Astrocyte (in vitro differentiated cells and primary cell): Measurements from ENCODE around the gene TANGO6. TPM values are rescaled to one million over a fixed set of nuclear protein-coding genes. Genes with fewer than 3 reads are reported as not detected.
A peak's percentile ranks its signal among the peaks of the same experiment; 100 is the strongest.

Source experiments
- DNase-seq: peaks from one replicate; pipeline ENCODE4 v3.0.0-alpha.2; 2010; ENCODE audit warnings: low read depth
- FAIRE-seq: peaks from 2 replicates; lab custom pipeline; 2011; peaks lifted over from hg19 to GRCh38; lab: Jason Lieb, UNC
- H2AFZ ChIP-seq: 2 replicates; pipeline ENCODE4 v1.6.0; 2012; ENCODE audit warnings: low read depth, low read length, inconsistent platforms
- H3K27ac ChIP-seq: 2 replicates; pipeline ENCODE4 v1.5.1; 2011; ENCODE audit warnings: low read depth, low read length, inconsistent platforms
- H3K27me3 ChIP-seq: 2 replicates; pipeline ENCODE4 v1.6.0; 2011; ENCODE audit warnings: low read length, inconsistent platforms; ENCODE audit not compliant: insufficient read depth
- H3K36me3 ChIP-seq: 2 replicates; pipeline ENCODE4 v1.5.1; 2011; ENCODE audit warnings: low read length, inconsistent platforms; ENCODE audit not compliant: insufficient read depth
- H3K4me1 ChIP-seq: 2 replicates; pipeline ENCODE4 v1.5.1; 2011; ENCODE audit warnings: low read length, inconsistent platforms; ENCODE audit not compliant: insufficient read depth
- H3K4me2 ChIP-seq: 2 replicates; pipeline ENCODE4 v1.6.0; 2012; ENCODE audit warnings: low read length, inconsistent platforms
- H3K4me3 ChIP-seq: 2 replicates; pipeline ENCODE4 v1.5.1; 2011; ENCODE audit warnings: low read depth, mild to moderate bottlenecking, low read length, inconsistent platforms; ENCODE audit not compliant: insufficient read depth
- H3K79me2 ChIP-seq: 2 replicates; pipeline ENCODE4 v1.6.0; 2012; ENCODE audit warnings: mild to moderate bottlenecking, low read length, inconsistent platforms; ENCODE audit not compliant: insufficient read depth
- H3K9ac ChIP-seq: 2 replicates; pipeline ENCODE4 v1.6.0; 2012; ENCODE audit warnings: mild to moderate bottlenecking, low read length, inconsistent platforms
- H3K9me3 ChIP-seq: 2 replicates; pipeline ENCODE4 v1.5.1; 2012; ENCODE audit warnings: low read depth, mild to moderate bottlenecking, low read length, inconsistent platforms; ENCODE audit not compliant: insufficient read depth
- H4K20me1 ChIP-seq: 2 replicates; pipeline ENCODE4 v1.6.0; 2012; ENCODE audit warnings: low read length, inconsistent platforms; ENCODE audit not compliant: insufficient read depth
- H3K27ac Mint-ChIP-seq: one replicate; pipeline ENCODE4 v1.8.0; 2021; ENCODE audit warnings: mild to moderate bottlenecking, mixed read lengths; ENCODE audit not compliant: unreplicated experiment
- H3K27me3 Mint-ChIP-seq: one replicate; pipeline ENCODE4 v1.8.0; 2021; ENCODE audit warnings: low read depth, mixed read lengths; ENCODE audit not compliant: unreplicated experiment
- H3K36me3 Mint-ChIP-seq: one replicate; pipeline ENCODE4 v1.8.0; 2021; ENCODE audit warnings: low read depth, mixed read lengths; ENCODE audit not compliant: unreplicated experiment
- H3K4me1 Mint-ChIP-seq: one replicate; pipeline ENCODE4 v1.8.0; 2021; ENCODE audit warnings: low read depth, mixed read lengths; ENCODE audit not compliant: unreplicated experiment
- H3K4me3 Mint-ChIP-seq: one replicate; pipeline ENCODE4 v1.8.0; 2021; ENCODE audit warnings: mild to moderate bottlenecking, moderate library complexity, mixed read lengths; ENCODE audit not compliant: unreplicated experiment
- H3K9me3 Mint-ChIP-seq: one replicate; pipeline ENCODE4 v1.8.0; 2021; ENCODE audit warnings: mild to moderate bottlenecking, mixed read lengths; ENCODE audit not compliant: unreplicated experiment
- CTCF ChIP-seq: IDR thresholded peaks from 2 replicates; pipeline ENCODE4 v1.5.1; 2011; ENCODE audit warnings: low read depth, mild to moderate bottlenecking, inconsistent platforms, low read length, moderate library complexity; ENCODE audit not compliant: insufficient read depth
- EZH2 ChIP-seq: IDR thresholded peaks from 2 replicates; pipeline ENCODE4 v1.6.1; 2012; ENCODE audit warnings: mild to moderate bottlenecking, low read length, inconsistent platforms; ENCODE audit not compliant: insufficient read depth
- total RNA-seq: library from RNA; stranded (reverse); gene quantifications from 2 replicates; pipeline ENCODE4 v1.2.1, GENCODE V29; 2021

Gene TANGO6
- total RNA-seq, 1 donor from 2014 or later, result 15.8 TPM

- Mint-ChIP-seq H3K9me3 (no peaks in the 10 kb centered on the region), H3K4me1 (peaks cover 13% of the 10 kb centered on the region), H3K36me3 (peaks cover 10% of the 10 kb centered on the region), H3K27me3 (peaks cover 17% of the 10 kb centered on the region), H3K4me3 (peak overlapping the region; percentile 78), H3K27ac (no peak overlapping the region)
- Histone ChIP-seq H3K27me3 (peaks cover 5% of the 10 kb centered on the region), H3K79me2 (no peaks in the 10 kb centered on the region), H3K27ac (no peak overlapping the region), H3K9me3 (no peaks in the 10 kb centered on the region), H3K9ac (peak overlapping the region; percentile 10), H3K36me3 (no peaks in the 10 kb centered on the region), H4K20me1 (peaks cover 29% of the 10 kb centered on the region), H3K4me2 (peak overlapping the region; percentile 95), H3K4me3 (peak overlapping the region; percentile 65), H3K4me1 (peaks cover 25% of the 10 kb centered on the region), H2AFZ (peak overlapping the region; percentile 41)
- no peak for DNase-seq
- FAIRE-seq, result no peak
- TF ChIP-seq EZH2 (no peak), CTCF (no peak)
These were observed 264.1 kb downstream of the TANGO6 start for GRCh38 chr16:69107316-69107962.

GRCh38 chr16:69108064-69108904 lies 265.0 kb downstream of the TANGO6 start:
- Mint-ChIP-seq H3K9me3 (no peaks in the 10 kb centered on the region), H3K27me3 (peaks cover 17% of the 10 kb centered on the region), H3K36me3 (peaks cover 11% of the 10 kb centered on the region), H3K4me1 (peaks cover 10% of the 10 kb centered on the region), H3K27ac (no peak overlapping the region), H3K4me3 (peak overlapping the region; percentile 45)
- no peak for FAIRE-seq
- Histone ChIP-seq H3K27me3 (peaks cover 5% of the 10 kb centered on the region), H3K4me2 (peak overlapping the region; percentile 95), H2AFZ (peak overlapping the region; percentile 41), H3K36me3 (no peaks in the 10 kb centered on the region), H3K4me3 (no peak overlapping the region), H3K27ac (no peak overlapping the region), H3K9me3 (no peaks in the 10 kb centered on the region), H4K20me1 (peaks cover 36% of the 10 kb centered on the region), H3K79me2 (no peaks in the 10 kb centered on the region), H3K4me1 (peaks cover 25% of the 10 kb centered on the region), H3K9ac (no peak overlapping the region)
- TF ChIP-seq CTCF (no peak), EZH2 (no peak)
- no peak for DNase-seq

- no peak overlapping the region for H3K9ac ChIP-seq
- peaks cover 10% of the 10 kb centered on the region for H3K4me1 Mint-ChIP-seq
- no peak for DNase-seq
- H3K27ac ChIP-seq, result no peak overlapping the region
- no peak overlapping the region for H3K4me3 ChIP-seq
- no peak overlapping the region for H3K27ac Mint-ChIP-seq
- no peak overlapping the region for H3K4me3 Mint-ChIP-seq
- peaks cover 16% of the 10 kb centered on the region for H3K36me3 Mint-ChIP-seq
- H3K27me3 ChIP-seq, result peaks cover 5% of the 10 kb centered on the region
- no peak for FAIRE-seq
- TF ChIP-seq EZH2, result no peak
- no peak for TF ChIP-seq CTCF
- H3K4me1 ChIP-seq, result peaks cover 25% of the 10 kb centered on the region
- H3K4me2 ChIP-seq, result peak overlapping the region; percentile 95
- H3K9me3 ChIP-seq, result no peaks in the 10 kb centered on the region
- H3K79me2 ChIP-seq, result no peaks in the 10 kb centered on the region
- H3K27me3 Mint-ChIP-seq, result peaks cover 17% of the 10 kb centered on the region
- H3K36me3 ChIP-seq, result no peaks in the 10 kb centered on the region
- peaks cover 42% of the 10 kb centered on the region for H4K20me1 ChIP-seq
- no peaks in the 10 kb centered on the region for H3K9me3 Mint-ChIP-seq
- no peak overlapping the region for H2AFZ ChIP-seq
These were observed 265.5 kb downstream of the TANGO6 start for GRCh38 chr16:69108905-69109252.
